NB4 (cell line): ENCODE results near the gene TFF1.

Experiments
- DNase-seq: peaks from one replicate; pipeline ENCODE4 v3.0.0; 2010; ENCODE audit warnings: low read depth
- H3K4me3 ChIP-seq: one replicate; pipeline ENCODE4 v1.5.1; 2011; ENCODE audit warnings: mild to moderate bottlenecking, low read depth, low read length, moderate library complexity
- MYC ChIP-seq: IDR thresholded peaks from 2 replicates; pipeline ENCODE4 v1.6.1; 2011; ENCODE audit warnings: low read depth, low read length
- POLR2A ChIP-seq: IDR thresholded peaks from 2 replicates; pipeline ENCODE4 v1.6.1; 2011; ENCODE audit warnings: mild to moderate bottlenecking; ENCODE audit not compliant: insufficient read length; ENCODE audit errors: extremely low read depth
- TF ChIP-seq, protein P1 (sequence below): IDR thresholded peaks from one replicate; pipeline ENCODE4 v1.5.1; 2012; ENCODE audit warnings: low read depth, low read length
- TF ChIP-seq, protein P2 (sequence below): IDR thresholded peaks from 2 replicates; pipeline ENCODE4 v1.6.1; 2011; ENCODE audit warnings: low read depth, low read length

Gene TFF1

DNA sequence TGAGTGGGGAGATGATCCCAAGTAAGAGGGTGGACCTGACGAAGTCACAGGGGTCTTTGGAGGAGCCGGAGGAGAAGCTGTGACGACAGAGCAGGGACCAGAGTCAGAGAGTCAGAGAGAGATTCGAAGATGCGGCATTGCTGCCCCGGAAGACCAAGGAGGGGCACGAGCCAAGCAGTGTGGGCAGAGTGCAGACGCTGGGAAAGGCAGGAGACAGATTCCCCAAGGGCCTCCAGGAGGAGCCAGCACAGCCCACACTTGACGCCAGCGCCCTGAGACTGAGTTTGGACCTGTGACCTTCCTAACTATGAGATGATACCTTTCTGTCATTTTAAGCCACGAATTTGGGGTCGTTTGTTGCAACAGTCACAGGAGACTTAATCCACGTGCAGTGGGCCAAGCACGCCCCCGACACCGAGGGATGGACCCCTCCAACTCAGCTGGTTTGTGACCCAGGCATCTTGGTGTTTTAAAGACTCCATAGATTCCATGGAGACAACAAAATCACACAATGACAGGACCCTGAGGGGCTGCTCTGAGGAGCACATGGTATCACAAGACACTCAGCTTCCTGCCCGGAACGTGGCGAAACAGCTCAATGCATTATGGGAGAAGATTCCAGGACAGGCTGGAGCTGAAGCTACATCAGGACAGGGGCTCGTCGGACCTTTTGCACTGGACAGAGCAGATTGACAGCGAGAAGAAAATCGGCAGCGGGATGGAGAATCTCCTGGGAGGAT lies 11.0 kb upstream of the TFF1 start:
- TF ChIP-seq, protein P1, sequence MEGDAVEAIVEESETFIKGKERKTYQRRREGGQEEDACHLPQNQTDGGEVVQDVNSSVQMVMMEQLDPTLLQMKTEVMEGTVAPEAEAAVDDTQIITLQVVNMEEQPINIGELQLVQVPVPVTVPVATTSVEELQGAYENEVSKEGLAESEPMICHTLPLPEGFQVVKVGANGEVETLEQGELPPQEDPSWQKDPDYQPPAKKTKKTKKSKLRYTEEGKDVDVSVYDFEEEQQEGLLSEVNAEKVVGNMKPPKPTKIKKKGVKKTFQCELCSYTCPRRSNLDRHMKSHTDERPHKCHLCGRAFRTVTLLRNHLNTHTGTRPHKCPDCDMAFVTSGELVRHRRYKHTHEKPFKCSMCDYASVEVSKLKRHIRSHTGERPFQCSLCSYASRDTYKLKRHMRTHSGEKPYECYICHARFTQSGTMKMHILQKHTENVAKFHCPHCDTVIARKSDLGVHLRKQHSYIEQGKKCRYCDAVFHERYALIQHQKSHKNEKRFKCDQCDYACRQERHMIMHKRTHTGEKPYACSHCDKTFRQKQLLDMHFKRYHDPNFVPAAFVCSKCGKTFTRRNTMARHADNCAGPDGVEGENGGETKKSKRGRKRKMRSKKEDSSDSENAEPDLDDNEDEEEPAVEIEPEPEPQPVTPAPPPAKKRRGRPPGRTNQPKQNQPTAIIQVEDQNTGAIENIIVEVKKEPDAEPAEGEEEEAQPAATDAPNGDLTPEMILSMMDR = no peak
- TF ChIP-seq MYC (no peak), POLR2A (no peak)
- TF ChIP-seq, protein P2, sequence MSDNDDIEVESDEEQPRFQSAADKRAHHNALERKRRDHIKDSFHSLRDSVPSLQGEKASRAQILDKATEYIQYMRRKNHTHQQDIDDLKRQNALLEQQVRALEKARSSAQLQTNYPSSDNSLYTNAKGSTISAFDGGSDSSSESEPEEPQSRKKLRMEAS = no peak
- no peak overlapping the region for H3K4me3 ChIP-seq

DNA sequence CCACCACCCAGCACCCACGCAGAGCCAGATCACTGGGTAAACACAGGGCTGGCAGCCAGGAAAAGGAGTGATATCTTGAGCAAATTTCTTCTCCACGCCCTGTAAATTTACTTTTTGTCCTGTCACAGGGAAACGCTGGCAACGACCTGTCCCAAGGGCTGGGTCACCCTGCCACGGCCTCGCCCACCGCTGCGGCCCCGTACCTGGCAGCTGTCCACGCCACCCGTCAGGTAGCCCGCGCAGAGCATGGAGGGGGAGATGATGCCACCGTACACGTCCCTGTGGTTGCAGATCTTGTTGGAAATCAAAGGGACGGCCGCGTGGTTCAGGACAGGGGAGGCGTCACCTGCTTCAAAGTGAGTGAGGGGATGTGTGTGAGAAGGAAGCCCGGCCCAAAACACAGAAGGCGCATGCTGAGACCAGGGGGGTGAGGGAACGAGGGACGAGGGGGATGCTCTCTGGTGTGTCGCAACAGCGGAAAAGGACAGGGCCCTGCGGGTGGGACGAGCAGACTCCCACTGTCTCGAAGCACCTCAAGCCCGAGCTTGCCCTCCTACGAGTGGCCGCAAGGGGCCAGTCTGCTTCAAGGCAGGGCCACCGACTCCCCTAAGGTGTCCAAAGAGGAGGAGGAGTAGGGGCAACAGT lies 10.1 kb upstream of the TFF1 start:
- no peak overlapping the region for H3K4me3 ChIP-seq
- TF ChIP-seq MYC (no peak), POLR2A (no peak)
- TF ChIP-seq, protein P2 = no peak
- TF ChIP-seq, protein P1 = peak; percentile 43
- peak; percentile 54 for DNase-seq

More for the DNA sequence above, 11.0 kb upstream of the TFF1 start:
- DNase-seq = no peak

DNA sequence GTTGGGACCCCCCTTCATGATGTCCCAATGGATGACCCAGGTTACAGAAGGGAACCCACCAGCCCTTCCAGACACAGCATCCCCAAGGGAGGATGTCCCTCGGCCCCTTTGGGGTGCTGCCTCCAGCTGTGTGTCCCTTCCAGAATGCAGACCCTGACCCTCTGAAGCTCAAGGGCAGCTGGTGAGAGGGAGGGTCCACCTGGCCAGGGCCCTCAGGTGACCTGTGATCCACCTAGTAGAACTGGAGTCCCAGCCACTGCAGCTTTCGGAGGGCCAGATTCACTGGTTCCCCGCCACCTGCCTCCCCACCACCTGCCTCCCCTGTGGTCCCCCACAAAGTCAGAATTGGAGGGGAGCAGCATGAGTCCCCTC lies 9.6 kb upstream of the TFF1 start:
- TF ChIP-seq, protein P2 = no peak
- TF ChIP-seq MYC (no peak), POLR2A (no peak)
- TF ChIP-seq, protein P1 = no peak
- DNase-seq = no peak
- no peak overlapping the region for H3K4me3 ChIP-seq

DNA sequence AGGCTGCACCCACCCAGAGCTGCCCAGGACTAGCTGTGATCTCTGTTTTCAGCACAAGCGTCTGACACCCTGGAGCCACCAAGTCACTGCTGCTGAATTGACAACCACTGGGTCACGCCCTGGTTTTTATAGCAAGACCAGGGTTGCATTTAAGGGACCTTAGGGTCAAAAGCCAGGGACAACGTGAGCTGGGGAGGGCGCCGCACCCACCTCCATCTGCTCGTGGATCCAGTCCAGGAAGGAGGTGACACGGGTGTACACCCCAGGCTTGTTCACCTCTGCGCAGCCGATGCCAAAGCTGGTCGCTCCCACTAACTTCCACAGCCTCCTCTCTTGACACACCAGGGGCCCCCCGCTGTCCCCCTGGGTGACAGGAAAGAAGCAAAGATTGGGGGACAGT lies 9.2 kb upstream of the TFF1 start:
- no peak for DNase-seq
- TF ChIP-seq MYC = no peak
- TF ChIP-seq, protein P1 = no peak
- TF ChIP-seq, protein P2 = no peak
- no peak overlapping the region for H3K4me3 ChIP-seq

DNA sequence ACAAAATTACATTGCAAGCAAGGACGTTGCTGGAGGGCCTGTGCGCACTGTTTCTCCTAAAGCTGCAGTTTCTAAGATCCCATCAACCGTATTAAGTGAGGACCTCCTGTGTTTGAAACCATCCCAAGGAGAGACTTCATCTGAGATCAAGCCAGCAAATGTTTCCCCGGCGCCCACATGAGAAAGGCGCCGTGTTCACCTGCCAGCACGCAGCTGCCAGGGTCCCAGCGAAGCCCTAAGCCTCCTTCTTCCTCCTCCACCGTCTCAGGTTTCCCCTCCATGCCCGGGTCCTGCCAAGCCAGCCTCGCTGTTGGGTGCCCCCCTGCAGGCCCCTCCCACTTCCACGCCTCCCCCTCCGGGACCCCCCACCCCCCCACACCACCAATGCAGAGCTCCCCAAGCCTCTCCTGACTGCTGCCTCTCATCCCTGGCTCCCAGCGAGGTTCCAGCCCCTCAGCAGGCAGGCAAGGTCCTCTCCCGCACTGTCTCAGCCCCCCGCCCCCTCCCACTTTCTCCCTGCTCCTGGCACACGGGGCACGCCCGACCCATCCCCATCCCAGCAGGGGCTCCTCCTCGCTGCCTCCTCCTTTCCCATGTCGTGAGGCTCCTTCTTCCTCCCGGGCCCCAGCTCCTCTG lies 8.6 kb upstream of the TFF1 start:
- no peak for DNase-seq
- TF ChIP-seq POLR2A = no peak
- no peak for TF ChIP-seq MYC
- TF ChIP-seq, protein P1 = no peak
- TF ChIP-seq, protein P2 = no peak
- H3K4me3 ChIP-seq = no peak overlapping the region
